ENCODE results near the gene SLC38A10.
A peak's percentile ranks its signal among the peaks of the same experiment; 100 is the strongest.

The SLC38A10 gene

DNA sequence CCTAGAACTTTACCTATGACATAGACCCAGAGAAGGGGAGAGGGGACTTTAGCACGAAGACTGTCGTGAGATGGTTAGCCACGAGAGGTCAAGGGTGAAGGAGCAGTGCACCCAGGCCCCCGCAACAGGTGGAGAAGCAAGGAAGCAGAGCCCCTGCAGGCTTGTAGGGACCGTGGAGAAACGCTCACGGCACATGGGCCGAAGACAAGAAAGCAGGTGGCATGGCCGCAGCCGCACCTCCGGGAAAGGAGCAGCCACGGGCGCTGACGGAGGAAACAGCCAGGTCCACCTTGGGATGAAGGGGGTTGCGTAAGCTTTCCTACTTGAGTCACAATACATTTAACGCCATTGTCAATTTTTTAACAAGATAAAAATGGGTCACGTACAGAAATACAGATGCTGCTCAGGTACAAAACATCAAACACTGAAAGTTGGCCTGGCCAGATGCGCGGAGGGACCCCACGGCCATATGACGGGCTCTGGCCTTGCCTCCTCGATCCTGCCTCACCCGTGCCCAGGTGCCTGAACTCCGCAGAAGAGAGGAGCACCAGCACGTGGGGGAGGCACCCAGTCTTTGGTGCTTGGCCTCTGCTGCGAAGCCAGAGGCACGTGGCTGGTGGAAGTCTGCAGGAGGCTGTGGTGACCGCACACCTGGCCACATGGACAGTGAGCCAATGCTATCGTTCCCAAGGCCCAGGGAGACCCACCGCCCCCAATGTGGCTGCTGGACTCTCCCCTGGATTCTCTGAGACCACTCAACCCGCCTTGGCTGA is 21.2 kb downstream of the SLC38A10 start:
- no peak for DNase-seq

DNA sequence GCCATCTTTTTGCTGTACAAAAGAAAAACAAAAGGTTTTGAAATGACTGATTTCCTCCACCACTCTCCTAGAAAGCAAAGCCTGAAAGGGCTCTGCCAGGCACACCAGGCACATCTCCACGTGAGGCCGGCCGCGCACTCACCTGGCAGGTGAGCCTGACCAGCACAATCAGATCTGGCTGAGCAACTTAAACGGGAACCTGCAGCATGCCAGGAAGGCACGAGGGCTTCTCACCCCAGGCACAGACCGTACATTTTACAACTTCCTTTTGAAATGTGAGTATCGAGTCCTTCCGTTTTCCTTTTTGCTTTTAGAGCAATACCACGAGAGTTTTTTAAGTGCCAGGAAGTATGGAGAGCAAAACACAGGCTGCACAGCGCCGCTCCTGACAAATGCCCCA is 22.5 kb downstream of the SLC38A10 start:
- DNase-seq: no peak

DNA sequence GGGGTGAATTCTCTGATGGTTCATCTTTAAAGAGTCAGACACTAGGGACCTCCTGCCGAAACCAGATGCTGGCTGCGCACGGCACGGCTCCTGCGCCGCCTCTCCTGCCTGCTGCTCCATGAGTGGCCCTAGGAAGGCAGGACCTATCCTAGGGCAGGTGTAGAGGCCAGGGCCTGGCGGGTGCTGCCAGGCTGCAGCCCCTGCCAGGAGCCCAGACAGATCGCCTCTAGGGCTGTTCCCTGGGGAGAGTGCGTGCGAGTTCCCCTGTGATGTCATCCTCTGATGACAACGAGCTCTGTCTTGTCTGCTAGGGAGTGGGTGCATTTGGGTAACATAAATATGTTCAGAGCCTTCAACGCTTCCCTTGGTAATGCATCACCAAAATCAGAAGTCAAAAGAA is 23.9 kb downstream of the SLC38A10 start:
- DNase-seq: no peak

DNA sequence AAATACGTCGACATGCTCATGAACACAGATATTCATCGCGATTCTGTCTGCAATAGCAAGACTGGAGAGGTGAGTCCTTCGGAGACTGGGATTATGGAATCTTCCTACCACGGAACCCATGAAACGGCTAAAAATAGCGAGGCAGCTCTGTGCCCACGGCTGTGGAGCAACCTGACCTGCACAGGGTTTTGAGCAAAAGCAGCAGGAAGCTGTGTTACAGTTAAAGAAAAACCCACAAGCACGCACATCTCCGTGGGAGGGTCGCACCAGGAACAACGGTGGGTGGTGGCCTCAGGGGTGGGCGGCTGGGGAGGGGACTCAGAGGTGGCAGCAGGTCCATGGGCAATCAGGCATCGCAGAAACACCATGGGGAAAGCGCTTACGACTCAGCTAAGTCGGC is 24.8 kb downstream of the SLC38A10 start:
- no peak for DNase-seq

DNA sequence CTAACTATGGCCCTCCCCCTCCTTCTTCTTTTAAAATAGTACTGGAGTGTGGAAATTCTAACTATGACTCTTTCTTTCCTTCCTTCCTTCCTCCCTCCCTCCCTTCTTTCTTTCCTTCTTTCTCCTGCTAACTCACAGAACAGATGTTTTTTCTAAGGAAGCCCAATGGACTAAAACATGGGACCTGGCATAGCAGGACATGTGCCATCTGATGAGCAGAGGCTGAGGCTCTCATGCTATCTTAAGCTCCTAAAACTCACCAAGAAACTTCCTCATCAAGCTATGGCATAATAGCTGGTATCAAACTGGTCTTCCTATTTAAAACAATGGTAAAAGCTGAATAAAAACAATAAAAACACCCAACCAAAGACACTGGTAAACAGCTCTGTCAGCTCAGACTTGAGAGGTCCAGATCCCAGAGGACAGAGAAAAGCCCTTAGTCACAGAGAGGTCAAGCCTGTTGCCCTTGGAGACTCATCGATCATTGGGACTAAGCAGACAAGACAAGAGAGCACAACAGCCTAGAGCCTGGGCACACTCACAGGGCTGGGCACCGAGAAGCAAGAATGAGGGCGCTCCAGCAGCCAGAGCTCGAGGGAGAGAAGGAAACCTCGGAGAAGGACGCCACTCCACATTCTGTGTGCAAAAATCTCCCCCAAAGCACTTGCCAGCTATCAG is 27.6 kb downstream of the SLC38A10 start:
- no peak for DNase-seq

DNA sequence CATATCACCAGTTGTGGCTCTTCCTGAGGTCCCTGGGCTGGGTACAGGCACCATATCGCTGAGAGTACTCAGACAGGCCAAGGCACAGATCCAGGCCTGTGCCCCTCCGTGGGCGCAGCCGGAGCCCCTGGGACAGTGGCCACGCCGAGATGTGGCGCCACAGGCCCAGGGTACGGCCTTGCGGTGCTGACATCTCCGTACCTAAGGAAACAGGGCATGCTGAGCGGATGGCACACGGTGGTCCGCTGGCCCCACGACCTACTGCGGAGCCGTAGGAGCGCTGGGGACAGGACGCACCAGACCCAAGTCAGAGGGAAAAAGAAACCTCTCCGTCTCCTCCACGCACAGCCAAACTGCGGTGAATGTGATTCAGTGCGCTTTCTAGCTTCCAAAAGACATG is 29.5 kb downstream of the SLC38A10 start:
- no peak for DNase-seq

DNA sequence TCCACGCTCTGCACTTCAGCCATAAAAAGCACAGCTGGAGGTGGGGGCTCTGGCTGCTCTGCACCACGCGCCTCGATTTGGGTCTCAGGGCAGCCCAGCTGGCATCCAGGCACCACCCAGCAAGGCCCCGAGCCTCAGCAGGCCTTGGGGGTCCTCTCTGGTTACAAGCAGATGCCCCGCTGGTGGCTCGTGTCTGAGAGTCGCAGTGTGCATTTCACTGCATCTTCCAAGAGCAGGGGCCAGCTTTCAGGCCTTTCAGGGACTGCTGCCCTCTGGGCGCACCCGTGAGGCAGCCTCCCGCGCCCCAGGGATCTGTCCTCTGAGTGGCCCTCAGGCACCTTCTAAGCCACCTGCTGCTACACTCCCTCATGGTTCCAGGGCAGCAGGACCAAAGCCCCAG is 30.5 kb downstream of the SLC38A10 start:
- DNase-seq: no peak

DNA sequence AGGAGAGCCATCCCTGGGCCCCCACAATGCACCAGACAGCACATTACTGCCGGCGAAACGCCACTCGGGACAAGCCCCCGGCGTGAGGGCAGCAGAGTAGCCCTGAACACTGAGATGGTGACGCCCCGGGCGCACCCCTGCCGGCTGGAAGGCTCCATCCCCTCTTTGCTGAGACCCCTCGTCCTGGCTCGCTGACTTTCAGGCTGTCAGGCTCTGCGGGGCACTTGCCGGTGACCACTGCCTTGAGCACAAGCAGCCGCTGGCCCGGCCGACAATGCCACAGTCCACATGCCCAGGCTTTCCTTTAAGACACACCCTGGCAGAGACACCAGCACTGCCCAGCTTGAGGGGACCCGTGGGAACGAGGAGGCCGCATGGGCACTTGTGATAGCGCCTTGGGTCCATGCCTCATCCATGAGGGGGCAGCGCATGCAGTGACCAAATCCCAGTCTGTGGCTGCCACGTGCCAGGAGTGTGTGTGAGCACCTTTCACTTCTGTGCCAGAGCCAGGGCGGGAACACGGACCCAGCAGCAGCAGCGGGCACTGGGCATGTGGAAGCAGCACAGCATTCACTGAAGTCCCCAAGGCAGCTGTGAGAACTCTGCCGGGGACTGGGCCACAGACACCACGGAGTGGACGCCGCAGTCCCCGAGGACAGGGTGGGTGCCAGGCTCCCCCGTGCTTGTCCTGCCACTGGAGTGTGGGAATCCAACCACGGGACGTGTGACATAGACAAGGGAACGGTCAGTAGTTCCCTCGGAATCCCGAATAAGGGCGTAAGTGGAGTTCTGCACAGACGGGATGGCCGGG is 31.5 kb downstream of the SLC38A10 start:
- DNase-seq: no peak

DNA sequence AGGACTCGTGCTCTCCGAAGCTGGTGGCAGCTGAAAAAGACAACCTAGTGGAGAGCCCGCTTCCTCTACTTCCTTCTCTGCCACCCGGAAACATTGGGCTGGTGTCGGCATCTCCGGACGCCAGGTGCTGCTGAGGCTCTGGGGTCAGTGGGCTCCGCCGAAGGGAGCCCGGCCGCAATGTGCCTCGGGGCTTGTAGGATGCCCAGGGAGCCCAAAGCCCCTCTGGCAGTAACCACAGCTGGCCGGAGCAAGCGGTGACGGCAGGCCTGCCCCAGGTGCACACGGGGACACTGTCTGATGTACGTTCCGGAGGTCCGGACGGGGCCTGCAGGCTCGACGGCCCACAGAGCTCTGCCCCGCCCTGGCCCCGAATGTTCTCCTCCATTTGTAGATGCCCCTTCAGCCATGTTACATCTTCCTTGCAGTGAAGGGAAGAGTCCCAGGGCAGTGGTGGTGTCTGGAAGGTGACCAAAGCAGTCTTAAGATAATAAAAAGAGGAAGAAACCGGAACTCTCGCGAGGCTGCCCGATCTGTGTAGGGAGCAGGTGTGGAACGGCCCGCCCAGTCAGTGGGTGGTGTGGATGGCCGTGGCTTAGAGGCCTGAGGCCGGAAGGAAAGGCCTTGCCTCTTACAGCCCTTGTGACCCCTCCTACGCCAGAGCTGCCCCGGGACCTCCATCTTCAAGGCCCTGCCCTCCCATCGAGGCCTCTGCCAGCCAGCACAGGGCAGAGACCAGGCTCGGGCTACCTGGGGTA is 33.3 kb downstream of the SLC38A10 start:
- DNase-seq: no peak

DNA sequence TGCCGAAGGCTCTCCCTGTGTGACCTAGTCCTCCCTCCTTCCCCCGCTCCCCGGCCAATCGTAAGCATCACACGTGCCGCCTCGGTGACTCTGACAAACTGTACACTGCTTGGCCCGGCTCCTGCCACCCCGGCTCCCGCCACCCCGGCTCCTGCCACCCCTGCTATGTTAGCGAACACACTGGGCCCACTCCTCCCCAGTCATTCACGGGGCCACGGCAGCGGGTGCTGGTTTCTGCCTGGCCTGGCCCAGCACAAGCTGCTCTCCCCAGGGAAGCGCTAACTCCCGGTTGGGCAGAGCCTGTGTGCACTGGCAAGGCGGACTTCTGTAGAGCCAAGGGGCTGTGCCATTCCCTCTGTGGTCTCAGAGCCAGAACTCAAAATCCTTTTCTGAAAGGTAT is 34.0 kb downstream of the SLC38A10 start:
- no peak for DNase-seq

DNA sequence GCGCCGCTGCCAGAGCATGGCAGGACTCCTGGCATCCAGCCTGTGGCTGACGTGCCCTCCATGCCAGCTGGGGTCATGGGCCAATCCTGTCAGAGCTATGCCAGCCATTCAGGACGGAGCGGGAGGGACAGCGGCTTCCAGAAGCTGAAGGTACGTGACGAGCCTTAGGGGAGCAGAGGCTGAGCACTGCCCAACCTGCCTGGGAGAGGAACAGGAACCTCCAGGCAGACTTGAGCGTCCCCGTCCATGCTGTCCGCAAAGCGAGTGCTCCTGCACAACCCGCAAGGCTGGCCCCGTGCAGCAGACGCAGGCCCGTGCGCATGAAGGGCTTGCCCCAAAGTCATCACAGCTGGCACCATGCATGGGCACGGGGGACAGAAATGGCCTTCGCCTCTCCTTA is 34.5 kb downstream of the SLC38A10 start:
- DNase-seq: no peak

DNA sequence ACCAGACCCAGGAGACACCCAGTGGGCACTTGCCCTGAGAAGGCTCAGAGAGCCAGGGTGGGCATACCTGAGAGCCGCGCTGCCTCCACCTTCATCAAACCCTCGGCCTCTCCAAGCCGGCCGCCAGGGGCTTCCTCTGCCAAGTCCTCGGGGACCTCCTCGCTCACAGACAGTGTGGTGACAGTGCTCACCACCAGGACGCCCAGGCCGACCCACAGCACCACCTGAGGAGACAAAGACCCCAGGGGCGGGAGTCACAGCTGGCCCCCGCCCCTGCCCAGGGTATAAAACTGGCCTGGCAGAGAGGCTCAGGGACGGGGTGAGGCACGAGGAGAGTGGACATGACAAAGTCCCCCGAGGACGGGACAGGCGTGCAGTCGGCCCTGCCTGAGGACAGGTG is 34.9 kb downstream of the SLC38A10 start:
- no peak for DNase-seq

DNA sequence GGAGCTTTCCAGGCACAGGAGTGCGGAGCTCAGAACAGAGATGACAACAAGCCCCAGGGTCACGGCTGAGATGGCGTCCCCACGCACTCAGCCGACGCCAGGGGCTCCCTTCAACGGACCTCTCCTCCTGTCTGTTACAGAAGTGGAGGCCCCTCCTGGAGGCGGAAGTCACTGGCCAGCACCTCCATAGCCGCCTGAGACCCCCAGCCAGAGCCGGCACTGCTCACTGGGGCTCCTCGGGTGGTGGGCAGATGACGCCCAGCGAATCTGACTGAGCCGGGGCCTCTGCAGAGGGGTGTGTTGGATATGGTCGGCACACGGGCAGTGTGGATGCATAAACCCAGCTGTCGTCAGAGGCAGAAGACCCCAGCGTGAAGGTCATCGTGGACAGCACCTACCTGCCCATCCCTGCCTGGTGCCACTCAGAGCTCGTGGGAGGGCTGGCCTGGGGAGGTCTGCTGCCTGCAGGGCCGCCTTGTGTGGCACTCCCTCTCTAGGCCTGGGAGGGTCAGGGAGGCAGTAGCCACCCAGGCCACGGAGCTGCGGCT is 36.0 kb downstream of the SLC38A10 start:
- no peak for DNase-seq

DNA sequence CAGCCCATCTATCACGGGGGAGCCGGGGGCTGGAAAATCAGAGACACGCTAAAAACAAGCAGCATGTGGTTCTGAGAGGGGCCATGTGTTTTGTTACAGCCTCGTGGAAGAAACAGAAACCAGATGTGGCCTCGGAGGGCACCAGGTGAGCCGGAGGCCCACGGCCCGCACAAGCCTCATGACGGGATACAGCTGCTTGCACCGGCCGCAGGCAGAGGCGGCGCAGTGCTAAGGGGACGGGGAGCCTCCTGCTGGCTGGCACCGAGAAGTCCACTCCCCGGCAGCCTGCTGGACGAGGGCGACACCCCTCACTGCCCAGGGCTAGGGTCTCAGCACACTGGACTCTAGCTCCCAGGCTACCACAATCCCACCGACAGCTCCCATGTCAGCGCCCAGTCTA is 36.8 kb downstream of the SLC38A10 start:
- DNase-seq: no peak

DNA sequence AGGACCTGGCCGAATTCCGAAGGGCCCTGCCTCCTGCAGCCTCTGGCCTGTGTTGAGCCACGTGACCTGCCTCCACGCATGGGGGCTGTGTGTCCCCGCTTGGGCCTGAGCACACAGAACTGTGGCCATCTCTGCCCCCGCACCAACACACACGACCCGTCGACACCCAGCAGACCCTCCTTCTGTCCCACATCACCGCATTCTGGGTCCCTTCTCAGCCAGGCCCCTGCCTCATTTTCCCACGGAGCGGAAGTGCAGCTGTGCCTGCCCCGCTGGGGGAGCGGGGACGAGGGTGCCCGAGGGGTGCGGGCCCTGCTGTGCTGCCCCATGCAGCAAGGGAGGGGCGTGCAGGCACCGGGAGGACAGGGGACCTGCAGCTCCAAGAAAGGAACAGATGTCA is 37.6 kb downstream of the SLC38A10 start:
- no peak for DNase-seq

DNA sequence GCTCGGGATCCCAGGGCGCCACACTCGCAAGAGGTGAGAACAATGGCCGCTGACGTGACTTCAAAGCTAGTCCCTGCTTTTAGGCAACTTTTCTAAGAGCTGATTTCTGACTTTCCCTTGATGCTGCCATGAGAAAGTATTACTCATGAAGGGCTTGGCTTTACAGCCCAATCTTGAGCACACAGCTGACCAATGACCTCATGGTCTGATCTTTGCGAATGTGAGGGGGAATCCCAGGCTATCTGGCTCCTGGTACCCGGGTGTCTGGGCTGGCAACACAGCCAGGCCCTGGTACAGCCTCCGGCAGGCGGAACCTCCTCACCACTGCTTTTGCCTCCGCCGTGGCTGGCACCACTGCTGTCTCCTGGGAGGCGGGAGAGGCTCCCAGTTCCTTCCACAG is 38.5 kb downstream of the SLC38A10 start:
- no peak for DNase-seq

DNA sequence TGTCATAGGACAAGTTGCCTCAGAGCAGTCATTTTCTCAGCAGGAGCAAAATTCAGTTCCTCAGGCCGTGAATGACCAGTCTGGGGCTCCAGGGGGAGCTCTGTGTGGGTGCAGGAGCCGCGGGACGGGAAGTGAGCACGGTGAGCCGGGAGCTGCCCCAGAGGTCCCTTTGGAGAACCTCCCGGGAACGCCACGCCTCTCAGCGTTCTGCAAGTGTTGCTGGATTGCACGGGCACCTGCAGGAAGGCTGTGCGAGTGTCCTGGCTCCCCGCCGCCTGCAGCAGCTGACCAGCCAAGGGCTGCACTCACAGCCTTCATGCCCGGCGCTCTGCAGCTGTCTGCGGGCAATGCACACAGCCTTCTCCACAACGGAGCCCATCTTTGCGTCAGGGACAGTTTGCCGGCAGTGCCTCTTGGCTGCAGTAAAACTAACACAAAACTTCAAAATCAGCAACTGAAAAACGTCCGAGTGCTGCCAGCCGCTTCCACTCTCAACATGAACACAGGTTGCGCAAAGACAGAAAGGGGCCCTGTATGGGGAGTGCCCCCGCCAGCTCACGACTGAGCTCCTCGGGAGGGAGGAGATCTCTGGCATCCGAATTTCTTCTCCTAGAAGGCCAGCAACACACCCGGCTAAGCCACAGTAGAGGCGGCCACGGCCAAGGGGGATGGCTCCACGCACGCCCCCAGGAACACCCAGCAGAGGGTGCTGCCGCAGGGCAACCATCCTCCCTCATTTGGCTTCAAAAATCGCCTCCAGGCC is 40.0 kb downstream of the SLC38A10 start:
- DNase-seq: peak; percentile 74 to 91

DNA sequence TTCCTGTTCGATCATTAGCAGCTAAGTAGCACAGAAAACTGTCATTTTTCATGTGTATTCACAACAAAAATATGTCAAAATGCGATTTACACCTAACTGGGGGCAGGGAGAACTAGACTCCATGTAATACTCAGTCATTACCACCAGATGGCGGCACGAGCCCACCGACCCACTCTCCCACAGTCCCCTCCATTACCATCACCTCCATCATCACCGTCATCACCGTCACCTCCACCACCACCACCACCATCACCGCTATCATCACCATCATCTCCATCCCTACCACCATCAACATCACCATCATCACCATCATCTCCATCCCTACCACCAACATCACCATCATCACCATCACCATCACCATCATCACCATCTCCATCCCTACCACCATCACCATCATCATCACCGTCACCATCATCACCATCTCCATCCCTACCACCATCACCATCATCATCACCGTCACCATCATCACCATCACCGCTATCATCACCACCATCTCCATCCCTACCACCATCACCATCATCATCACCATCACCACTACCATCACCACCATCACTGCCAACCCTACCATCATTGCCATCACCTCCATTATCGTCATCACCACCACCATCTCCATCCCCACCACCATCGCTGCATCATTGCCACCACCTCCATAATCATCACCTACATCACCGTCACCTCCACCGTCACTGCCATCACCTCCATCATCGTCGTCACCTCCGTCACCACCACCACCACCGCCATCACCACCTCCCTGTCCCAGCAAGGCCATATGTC is 41.6 kb downstream of the SLC38A10 start:
- peak in 1 of 2 experiments; percentile 54 for DNase-seq

DNA sequence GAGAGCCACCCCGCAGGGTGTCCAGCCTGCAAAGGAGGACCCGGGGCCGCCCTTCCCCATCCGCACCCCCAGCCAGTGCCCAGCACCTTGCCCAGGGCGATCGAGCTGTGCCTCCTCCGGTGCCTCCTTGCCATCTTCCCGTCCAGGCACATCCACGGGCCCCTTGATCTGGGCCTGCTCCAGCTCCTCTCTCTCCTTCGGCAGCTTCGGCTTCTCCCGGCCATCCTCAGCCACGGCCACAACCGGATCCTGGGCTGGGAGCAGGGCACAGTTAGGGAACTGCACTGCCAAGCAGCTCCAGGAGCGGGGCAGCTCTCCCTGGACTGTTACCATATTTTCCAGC is 42.1 kb downstream of the SLC38A10 start:
- no peak for DNase-seq

DNA sequence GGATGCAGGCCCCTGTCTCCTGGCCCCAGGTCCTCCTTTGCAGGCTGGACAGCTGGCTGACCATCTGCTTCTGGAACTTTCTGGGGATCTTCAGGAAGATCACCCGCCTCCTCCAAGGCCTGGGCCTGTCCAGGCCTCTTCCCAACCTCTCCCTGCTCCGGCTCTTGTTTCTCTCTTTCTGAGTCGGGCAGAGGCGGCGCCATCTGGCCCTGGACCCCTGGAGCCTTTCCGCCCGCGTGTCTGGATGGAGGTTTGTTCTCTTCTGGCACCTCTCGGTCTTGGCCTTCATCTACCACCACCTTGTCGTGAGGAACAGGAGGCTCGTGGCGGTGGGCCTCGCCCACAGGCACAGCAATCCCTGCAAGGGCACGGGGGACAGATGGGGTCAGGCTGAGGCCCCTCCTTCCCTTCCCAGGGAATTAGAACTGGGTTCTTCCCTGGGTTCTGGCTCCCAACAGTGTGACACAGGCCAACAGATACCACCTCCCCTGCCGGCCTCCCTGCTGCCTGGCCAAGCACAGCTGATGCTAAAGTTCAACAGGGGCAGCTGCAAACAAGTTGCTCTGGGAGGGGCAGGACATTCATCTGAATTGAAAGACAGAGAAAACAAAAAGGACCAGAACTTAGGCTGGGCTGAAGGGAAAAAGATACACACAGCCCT is 42.7 kb downstream of the SLC38A10 start:
- no peak for DNase-seq
